Neural cell (in vitro differentiated cells): ENCODE measurements around the gene ERG28.

Experiments used
- POLR2AphosphoS5 ChIP-seq: IDR thresholded peaks from 2 replicates; pipeline ENCODE4 v1.6.1; 2012
- RAD21 ChIP-seq: fragments of 450-650 bp; conservative IDR thresholded peaks from 2 replicates; pipeline ENCODE4 v1.6.1; 2014; ENCODE audit warnings: antibody characterized with exemption, mild to moderate bottlenecking, moderate library complexity
- REST ChIP-seq: IDR thresholded peaks from 2 replicates; pipeline ENCODE4 v1.6.1; 2012; ENCODE audit warnings: borderline replicate concordance
- TAF1 ChIP-seq: IDR thresholded peaks from 2 replicates; pipeline ENCODE4 v1.6.1; 2012; ENCODE audit warnings: low read depth
- TF ChIP-seq, protein P1 (sequence below): fragments of 450-650 bp; IDR thresholded peaks from 2 replicates; pipeline ENCODE4 v1.5.1; 2014; ENCODE audit warnings: antibody characterized with exemption, mild to moderate bottlenecking, moderate library complexity; ENCODE audit not compliant: poor library complexity, severe bottlenecking

- TF ChIP-seq, protein P1, sequence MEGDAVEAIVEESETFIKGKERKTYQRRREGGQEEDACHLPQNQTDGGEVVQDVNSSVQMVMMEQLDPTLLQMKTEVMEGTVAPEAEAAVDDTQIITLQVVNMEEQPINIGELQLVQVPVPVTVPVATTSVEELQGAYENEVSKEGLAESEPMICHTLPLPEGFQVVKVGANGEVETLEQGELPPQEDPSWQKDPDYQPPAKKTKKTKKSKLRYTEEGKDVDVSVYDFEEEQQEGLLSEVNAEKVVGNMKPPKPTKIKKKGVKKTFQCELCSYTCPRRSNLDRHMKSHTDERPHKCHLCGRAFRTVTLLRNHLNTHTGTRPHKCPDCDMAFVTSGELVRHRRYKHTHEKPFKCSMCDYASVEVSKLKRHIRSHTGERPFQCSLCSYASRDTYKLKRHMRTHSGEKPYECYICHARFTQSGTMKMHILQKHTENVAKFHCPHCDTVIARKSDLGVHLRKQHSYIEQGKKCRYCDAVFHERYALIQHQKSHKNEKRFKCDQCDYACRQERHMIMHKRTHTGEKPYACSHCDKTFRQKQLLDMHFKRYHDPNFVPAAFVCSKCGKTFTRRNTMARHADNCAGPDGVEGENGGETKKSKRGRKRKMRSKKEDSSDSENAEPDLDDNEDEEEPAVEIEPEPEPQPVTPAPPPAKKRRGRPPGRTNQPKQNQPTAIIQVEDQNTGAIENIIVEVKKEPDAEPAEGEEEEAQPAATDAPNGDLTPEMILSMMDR, result no peak
- TF ChIP-seq RAD21 (no peak), TAF1 (no peak), POLR2AphosphoS5 (no peak), REST (no peak)
Observed at GRCh38 chr14:75607842-75608640, 52.6 kb downstream of the ERG28 start.
